Stimulated activated CD8-positive, alpha-beta memory T cell treated with anti-CD3 and anti-CD28 coated beads, Interleukin-7, amount 100 ng/mL, for 1 hour (primary cell): ENCODE results near the gene YARS2.
"Not testable (repeated sequence)": the region's sequence is repeated elsewhere in the genome, so short reads cannot be mapped to it uniquely, and the experiment has no call there.

Experiments used
- DNase-seq, 2 donors: peaks; one replicate each; pipeline ENCODE4 v3.0.0-alpha.2; 2020; ENCODE audit warnings: low read depth in 2 of 2

The YARS2 gene

DNA sequence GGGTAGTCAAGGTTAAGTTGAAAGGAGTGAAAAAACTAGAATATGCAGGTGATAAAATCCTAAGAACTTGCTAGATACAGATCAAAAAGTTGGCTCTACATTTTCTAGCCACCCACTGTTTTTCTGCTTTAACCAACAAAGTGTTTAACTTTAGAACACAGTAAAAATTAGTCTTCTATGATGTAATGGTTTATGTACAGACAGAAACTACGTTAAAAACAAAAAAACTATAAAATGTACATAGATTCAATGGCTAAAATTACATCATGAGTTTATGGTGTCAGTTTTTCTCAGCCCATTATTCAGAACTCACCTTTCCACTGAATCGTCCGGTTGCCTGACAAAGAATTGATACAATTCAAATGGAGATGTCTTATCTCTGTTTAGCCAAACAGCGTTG, 2.1 kb downstream of the YARS2 start:
- no peak for DNase-seq

DNA sequence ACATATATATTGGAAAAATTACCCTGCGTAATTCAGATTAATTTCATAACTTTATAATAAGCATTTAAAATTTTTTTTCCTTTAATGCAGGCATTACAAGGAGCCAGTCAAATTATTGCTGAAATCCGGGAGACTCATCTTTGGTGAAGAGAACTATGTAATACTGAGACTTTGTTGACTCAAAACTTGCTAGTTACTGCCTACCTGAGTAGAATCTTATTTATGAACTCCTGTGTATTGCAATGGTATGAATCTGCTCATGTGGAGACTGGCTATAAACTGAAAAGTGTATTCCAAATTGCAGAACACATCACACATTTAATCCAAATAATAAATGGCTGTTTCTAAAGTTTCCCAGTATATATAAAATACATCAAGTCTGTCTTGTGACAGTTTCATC, 12.4 kb downstream of the YARS2 start:
- DNase-seq = no peak

DNA sequence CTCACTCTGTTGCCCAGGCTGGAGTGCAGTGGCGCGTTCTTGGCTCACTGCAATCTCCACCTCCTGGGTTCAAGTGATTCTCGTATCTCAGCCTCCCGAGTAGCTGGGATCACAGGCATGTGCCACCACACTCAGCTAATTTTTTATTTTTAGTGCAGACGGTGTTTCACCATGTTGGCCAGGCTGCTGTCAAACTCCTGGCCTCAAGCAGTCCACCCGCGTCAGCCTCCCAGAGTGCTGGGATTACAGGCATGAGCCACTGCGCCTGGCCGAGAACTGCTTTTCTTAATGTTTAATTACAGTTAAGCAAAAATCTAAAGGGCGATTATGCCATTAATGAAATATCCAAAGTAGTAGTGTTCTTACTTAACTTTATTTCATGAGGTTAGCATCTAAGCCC, 13.6 kb downstream of the YARS2 start:
- no peak for DNase-seq

DNA sequence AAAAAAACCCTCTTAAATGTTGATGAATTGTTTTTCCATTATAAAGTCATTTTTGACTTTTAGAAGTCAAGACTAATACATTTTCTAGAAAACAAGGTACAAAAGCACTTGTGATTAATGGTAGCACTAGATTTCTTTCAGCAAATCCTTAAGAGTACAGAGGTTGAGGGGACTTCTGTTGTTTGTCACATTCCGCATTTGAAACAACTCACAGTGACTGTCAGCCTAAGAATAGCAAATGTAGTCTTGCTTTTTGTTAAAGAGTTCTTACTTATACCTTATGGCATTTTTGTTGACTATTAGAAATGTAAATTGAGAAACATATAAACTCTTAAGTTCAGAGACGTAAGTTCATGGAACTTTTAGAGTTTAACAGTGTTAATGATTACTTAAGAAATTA, 16.4 kb downstream of the YARS2 start:
- no peak for DNase-seq

DNA sequence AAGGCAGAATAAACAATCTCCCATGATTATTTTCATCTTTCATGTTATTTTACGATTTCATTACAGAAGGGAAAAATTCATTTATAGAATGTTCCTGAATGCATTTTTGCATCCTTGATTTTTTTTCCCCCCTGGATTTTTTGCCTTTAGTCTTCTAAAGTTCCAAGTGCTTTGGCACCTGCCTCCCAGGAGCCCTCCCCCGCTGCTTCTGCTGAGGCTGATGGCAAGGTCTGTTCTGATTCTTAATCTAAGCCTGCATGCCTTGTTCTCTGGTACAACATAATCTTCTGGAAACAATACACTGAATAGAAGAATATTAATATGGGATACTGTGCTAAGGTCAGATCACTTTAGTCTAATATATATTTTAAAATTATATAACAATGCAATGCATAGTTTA, 18.0 kb downstream of the YARS2 start:
- DNase-seq = no peak

DNA sequence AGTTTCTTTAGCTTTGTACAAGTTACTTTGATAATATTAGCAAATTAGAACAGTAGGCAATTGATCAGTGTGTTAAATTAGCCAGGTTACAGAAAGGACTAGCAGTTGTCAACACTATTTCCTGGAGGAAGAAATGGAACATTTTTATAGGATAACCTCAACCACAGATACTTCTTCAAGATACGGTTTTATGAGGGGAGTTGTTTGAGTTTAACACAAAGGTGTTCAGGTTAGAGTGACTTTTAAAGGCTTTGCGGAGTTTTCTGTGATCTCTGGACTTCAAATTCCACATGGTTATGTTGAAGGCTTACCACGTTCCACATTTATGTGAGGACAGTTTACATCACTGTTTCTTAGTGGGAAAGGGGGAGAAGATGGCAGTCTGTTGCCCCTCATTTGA, 19.3 kb downstream of the YARS2 start:
- DNase-seq = no peak

DNA sequence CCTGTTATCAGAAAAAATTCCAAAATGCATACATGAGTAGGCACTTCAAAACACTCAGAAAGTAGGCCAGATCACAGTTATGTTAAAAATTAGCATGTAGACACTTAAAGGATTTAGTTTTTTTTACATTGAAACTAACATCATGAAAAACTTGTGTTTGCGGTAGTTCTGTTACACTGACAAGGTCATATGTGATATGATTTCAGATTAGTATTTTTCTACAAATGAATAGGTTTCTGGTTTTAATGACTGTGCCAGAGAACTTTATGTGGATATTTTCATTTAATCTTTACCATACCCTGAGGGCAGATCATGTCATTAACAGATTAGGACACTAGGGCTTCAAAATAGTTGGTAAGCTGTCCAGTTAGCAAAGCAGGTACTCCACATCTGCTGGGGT, 20.7 kb downstream of the YARS2 start:
- no peak for DNase-seq

DNA sequence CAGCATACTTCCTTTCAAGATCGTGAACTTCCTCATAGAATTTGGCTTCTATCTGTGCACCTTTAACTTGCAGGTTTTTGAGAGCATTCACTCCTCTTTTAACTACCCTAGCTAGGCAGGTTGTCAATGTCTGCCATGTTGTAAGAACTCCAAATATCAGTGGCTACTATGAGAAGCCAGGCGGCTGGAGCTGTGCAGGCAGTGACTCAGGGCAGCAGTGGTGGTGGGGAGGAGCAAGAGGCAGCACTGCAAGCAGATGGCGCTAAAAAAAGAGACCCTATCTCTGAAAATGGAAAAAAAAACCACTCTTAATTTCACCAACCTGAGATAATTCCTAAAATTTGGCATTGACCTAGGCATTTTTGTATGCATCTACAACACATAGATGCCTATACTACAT, 28.5 kb downstream of the YARS2 start:
- no peak for DNase-seq

DNA sequence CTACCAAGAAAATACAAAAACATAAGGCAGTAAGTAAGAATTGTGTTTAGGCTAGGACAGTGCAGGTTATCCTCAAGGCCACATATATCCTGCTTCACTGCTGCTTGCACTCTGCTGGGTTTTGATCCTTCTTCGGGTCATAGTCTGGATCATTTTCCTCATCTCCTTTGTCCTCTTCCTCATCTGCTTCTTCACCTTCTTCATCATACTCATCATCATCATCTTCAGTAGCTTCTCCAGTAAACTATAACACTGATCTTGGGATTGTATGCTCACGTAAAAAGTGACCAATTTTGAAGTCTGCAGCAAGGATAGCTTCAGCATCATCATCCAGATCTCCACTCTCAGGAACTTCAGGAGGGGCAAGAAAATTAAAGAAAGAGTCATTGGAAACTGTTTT, 29.4 kb downstream of the YARS2 start:
- no peak for DNase-seq

DNA sequence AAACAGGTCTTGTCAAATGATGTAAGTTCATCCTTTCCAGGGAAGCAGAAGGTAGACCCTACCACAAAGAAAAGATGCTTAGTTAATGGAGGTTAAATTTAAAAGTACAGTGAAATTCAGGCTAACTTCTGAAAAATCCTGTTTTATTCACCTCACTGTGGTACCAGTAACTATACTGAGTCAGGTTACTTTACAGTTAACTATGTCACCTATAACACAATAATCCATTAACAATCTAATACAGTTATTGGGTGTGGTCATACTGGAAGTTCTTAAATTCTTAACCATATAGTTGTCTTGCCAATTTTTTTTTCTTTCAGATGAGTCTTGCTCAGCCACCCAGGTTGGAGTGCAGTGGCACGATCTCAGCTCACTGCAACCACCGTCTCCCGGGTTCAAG, 30.4 kb downstream of the YARS2 start:
- not testable (repeated sequence) for DNase-seq

DNA sequence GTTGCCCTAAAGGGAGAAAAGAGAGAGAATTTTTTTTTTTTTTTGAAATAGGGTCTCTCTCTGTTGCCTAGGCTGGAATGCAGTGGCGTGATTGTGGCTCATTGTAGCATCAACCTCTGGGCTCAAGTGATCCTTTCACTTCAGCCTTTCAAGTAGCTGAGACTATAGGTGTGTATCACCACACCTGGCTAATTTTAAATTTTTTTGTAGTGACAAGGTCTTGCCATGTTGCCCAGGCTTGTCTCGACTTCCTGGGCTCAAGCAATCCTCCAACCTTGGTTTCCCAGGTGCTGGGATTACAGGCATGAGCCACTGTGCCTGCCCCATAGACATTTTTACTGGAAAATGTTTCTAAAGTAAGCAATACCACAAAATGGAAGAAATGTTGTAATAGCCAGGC, 36.8 kb downstream of the YARS2 start:
- no peak for DNase-seq

DNA sequence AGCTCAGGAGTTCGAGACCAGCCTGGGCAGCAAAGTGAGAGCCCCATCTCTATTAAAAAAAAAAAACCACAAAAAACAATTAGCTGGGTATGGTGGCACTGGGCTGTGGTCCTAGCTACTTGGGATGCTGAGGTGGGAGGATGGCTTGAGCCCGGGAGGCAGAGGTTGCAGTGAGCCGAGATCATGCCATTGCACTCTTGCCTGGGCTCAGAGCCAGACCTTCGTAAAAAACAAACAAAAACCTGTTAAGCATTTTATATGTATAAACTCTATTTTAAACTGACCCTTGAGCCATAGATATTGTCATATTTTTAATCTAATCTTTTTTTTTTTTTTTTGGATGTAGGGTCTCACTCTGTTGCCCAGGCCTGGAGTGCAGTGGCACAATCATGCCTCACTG, 40.9 kb downstream of the YARS2 start:
- DNase-seq = no peak

DNA sequence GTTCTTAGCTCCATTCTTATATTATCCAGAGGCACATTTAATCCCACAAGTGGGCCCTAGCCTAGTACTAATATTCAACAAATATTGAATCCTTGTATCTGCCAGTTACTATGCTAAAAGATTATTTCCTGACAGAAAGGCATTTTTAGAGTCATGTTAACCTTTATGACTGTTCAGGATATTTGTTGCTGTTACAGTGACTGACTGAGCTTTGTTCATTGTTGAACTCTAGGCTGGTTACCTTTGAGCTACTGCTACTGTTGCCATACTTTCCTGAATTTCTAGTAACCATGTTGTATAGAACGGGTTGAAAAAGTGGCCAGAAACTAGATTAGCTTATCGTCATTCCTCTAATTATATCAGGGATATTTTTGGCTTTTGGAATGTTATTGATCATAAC, 46.8 kb downstream of the YARS2 start:
- DNase-seq = no peak

DNA sequence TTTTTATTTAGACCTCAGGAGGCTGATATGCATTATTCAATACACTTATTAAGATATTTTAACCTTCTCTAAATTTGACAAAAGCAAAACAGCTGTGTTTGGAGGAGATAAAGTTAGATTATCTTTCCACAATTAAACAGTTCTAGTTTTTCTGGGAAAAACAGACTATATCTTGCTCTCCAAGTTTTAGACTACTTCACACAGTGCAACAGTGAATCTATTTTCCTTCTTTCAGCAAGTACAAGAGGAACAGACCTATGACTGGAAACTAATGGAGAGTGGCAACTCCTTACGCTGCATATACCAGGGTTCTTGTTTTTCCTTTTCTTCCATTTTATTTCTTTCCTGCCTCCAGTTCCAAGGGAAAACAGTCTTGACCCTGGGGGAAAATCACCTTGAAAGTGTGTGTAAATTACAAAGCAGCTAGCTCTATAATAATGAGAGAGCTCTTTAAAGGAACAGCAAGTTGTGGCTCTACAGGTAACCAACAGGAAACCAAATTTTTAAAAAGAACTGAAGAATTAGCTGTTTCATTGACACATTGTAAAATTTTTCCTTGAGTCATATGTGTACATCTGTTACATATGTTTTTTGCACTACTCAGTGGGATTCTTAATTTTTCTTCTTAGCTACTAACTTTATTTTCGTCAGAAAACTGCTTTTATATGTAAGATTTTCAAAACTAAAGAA, 49.2 kb downstream of the YARS2 start:
- DNase-seq = no peak

DNA sequence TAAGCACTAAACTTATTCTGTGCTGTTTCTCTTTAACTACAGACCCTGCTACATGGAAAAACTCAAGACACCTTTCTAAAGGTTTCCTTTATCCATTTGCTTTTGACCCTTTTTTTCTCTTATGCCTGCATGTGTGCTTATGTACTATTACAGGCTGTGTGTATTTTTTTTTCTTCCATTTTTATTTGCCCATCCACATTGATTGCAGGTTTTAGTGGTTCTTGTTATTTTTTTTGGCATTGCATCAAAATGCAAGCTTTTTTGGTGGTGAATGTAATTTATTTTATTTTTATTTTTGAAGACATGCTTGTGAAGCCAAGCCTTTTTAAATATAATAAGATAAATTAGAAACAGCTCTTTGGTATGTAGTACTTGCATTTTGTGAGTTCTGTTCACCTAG, 49.9 kb downstream of the YARS2 start:
- no peak for DNase-seq

DNA sequence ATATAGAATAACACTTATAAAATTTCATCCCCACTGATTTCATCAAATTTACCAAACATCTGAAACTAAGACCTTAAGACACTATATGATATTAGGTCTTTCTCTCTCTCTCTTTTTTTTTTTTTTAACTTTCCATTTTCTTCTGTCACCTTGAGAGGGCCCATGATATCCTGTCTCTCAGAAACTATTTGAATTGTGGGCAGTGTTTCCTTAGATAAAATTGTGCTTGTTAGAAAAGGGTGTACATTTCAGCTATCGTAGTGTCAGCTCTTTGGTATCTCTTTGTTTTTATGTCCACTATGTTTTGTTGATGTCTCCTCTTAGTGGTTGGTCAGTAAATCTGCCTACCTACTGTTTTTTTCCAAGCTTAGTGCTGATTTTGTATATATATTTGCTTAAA, 52.8 kb downstream of the YARS2 start:
- DNase-seq = no peak

DNA sequence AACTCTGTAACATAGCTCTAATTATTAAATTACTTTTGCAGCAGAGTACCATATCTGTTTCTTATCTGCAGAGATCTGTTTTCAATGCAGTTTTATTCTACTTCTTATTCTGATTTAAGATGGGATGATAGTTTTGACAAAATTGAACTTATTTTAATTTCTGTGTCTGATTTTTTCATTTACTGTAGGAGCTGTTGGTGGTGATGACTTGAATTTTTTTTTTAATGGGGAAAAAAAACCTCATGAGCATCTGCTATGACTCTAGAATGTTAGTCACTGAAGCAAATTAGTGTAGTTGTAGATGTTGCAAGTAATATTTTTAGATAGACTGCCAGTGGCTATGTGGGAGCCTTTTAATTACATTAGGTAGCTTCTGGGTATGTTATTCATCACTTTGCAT, 53.2 kb downstream of the YARS2 start:
- no peak for DNase-seq

DNA sequence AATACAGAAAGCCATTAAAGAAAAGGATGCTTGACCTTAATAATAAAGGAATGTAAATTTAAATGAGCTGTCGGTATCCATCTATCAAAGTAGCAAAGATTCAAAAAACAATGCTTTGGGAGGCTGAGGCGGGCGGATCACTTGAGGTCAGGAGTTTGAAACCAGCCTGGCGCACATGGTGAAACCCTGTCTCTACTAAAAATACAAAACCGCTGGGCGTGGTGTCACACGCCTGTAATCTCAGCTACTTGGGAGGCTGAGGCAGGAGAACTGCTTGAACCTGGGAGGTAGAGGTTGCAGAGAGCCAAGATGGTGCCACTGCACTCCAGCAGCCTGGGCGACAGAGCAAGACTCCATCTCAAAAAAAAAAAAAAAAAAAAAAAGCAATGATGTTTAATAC, 56.3 kb downstream of the YARS2 start:
- not testable (repeated sequence) for DNase-seq

DNA sequence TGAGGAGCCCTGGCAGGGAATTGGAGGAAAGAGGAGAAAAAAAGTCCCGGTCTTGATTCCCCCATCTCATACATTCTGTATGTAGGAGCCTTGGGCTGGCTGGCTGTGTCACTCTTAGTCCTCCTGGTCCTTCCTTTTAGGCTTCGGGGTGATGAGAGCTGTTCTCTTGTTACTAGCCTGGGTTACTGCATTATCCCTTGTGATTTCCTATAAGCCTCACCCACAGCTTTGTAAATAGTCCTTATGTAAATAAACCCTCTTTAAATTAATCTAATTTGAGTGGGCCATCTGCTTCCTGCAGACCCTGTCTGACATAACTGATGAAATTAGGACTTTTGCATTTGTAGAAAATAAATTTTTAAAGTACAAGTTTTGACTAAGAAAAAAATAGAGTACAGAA, 57.4 kb downstream of the YARS2 start:
- no peak for DNase-seq

DNA sequence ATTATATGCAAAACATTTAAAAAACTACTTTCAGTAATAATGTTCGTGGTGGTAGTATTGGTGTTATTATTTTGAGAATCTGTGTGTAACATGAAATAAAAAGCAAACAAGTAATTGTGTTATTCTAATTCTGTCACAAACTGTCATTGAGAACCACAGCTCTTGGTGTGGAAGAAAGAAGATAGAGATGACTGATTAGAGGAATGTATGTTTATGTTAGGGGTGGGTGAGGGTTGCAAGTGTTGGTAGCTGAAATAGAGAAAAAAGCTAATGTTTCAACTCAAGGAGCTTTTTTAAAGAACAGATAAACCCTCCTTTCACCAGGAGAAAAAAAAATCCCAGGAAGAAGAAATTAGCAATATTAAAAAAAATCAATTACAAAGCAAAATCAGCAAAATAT, 58.3 kb downstream of the YARS2 start:
- no peak for DNase-seq
